Measurements from ENCODE around the gene ROBO1.

DNA sequence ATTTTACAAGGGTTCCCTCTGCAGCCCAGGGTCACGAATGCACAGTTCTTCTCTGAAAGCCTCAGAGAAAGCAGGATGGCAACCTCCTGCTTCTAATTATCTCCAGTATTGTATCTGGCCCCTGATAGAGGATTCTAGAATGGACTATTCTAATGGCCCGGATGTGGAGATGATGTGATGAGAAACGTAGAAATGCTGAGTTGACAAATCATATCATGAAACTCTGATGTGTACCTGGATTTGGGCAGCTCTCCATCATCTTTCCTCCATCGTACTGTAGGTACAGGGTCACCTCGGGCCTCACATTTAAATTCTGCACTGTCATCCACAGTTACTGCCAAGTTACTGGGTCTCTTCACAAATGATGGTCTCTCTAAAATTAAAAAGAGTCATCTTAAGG lies 1050.8 kb downstream of the ROBO1 start:
- TF ChIP-seq POLR2A (IDR thresholded peaks at IDR 0.05) (no peak), POLR2AphosphoS5 (IDR thresholded peaks at IDR 0.05) (no peak)
- TF ChIP-seq, protein P1, sequence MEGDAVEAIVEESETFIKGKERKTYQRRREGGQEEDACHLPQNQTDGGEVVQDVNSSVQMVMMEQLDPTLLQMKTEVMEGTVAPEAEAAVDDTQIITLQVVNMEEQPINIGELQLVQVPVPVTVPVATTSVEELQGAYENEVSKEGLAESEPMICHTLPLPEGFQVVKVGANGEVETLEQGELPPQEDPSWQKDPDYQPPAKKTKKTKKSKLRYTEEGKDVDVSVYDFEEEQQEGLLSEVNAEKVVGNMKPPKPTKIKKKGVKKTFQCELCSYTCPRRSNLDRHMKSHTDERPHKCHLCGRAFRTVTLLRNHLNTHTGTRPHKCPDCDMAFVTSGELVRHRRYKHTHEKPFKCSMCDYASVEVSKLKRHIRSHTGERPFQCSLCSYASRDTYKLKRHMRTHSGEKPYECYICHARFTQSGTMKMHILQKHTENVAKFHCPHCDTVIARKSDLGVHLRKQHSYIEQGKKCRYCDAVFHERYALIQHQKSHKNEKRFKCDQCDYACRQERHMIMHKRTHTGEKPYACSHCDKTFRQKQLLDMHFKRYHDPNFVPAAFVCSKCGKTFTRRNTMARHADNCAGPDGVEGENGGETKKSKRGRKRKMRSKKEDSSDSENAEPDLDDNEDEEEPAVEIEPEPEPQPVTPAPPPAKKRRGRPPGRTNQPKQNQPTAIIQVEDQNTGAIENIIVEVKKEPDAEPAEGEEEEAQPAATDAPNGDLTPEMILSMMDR (IDR thresholded peaks at IDR 0.05): no peak
